Lower lobe of right lung (tissue), 2 donors: ENCODE measurements around the gene CEACAM6. TPM values are rescaled to one million over a fixed set of nuclear protein-coding genes. Genes with fewer than 3 reads are reported as not detected.

Experiments used
- ATAC-seq, 2 donors: fragments of 200-7000 bp; cut with Tn5 transposase; one replicate each; pipeline ENCODE4 v1.9.1; 2020 to 2022; ENCODE audit warnings: mild to moderate bottlenecking in 2 of 2, moderate library complexity in 2 of 2
- DNase-seq: peaks from one replicate; pipeline ENCODE4 v3.0.0-alpha.2; 2020
- H3K27ac ChIP-seq: fragments of 200-600 bp; one replicate; pipeline ENCODE4 v1.8.0; 2022
- H3K27me3 ChIP-seq: fragments of 200-600 bp; one replicate; pipeline ENCODE4 v1.8.0; 2022; ENCODE audit warnings: low read depth
- H3K36me3 ChIP-seq: fragments of 200-600 bp; one replicate; pipeline ENCODE4 v1.8.0; 2022; ENCODE audit warnings: mild to moderate bottlenecking
- H3K4me1 ChIP-seq: fragments of 200-600 bp; one replicate; pipeline ENCODE4 v1.8.0; 2022
- H3K4me3 ChIP-seq: fragments of 200-600 bp; one replicate; pipeline ENCODE4 v1.8.0; 2022; ENCODE audit warnings: mild to moderate bottlenecking
- H3K9me3 ChIP-seq: fragments of 200-600 bp; one replicate; pipeline ENCODE4 v1.8.0; 2022
- CTCF ChIP-seq: fragments of 200-600 bp; IDR thresholded peaks from one replicate; pipeline ENCODE4 v1.8.0; 2022; ENCODE audit warnings: antibody characterized with exemption, mild to moderate bottlenecking
- intact Hi-C: fragments of 100-400 bp; cut with DNase I; formaldehyde crosslinking; loops from one replicate; pipeline ENCODE4 v1.11.0; 2022
- total RNA-seq: library from RNA; stranded (reverse); fragmentation: NEBNext Ultra II Directional; extraction: Animal tissue kit (Norgen Biotek cat#: 25700); gene quantifications from one replicate; pipeline ENCODE4 v1.2.1, GENCODE V29; 2021
- donor health status: DM: no; HTN: yes; CAD: no; lungs with severe emphysema.

Gene CEACAM6
- total RNA-seq, 1 donor from 2014 or later: 369 TPM

- intact Hi-C loops: no loop called here
- peaks cover 10% of the 10 kb centered on the region for H3K27me3 ChIP-seq
- ATAC-seq (no peak), DNase-seq (no peak)
- no peaks in the 10 kb centered on the region for H3K9me3 ChIP-seq
- TF ChIP-seq CTCF: no peak
- no peaks in the 10 kb centered on the region for H3K36me3 ChIP-seq
- H3K27ac ChIP-seq: no peak overlapping the region
- peaks cover 25% of the 10 kb centered on the region for H3K4me1 ChIP-seq
- H3K4me3 ChIP-seq: no peak overlapping the region
Observed at GRCh38 chr19:41793414-41793727, 38.0 kb downstream of the CEACAM6 start.

- ATAC-seq (peak; percentile 80 to 84), DNase-seq (no peak)
- TF ChIP-seq CTCF: peak; percentile 77
- Histone ChIP-seq H3K27ac (no peak overlapping the region), H3K27me3 (peaks cover 10% of the 10 kb centered on the region), H3K4me3 (no peak overlapping the region), H3K4me1 (peaks cover 31% of the 10 kb centered on the region), H3K36me3 (no peaks in the 10 kb centered on the region), H3K9me3 (no peaks in the 10 kb centered on the region)
- intact Hi-C loops: no loop called here
Observed at GRCh38 chr19:41795031-41795461, 39.7 kb downstream of the CEACAM6 start.

GRCh38 chr19:41796362-41796761 is 41.0 kb downstream of the CEACAM6 start, which contains the start of gene CEACAM3:
Gene CEACAM3 (plus strand): TSS chr19:41796587. CDS start chr19:41796678, 91 bp downstream.
- TF ChIP-seq CTCF: no peak
- no peaks in the 10 kb centered on the region for H3K36me3 ChIP-seq
- no peak within 1 kb of the TSS for H3K27ac ChIP-seq
- H3K4me3 ChIP-seq: no peak within 1 kb of the TSS
- DNase-seq: no peak
- H3K27me3 ChIP-seq: peaks cover 10% of the 10 kb centered on the region
- peak in 1 of 2 donors; percentile 28 for ATAC-seq
- intact Hi-C loops: no loop called here
- H3K9me3 ChIP-seq: no peaks in the 10 kb centered on the region
- H3K4me1 ChIP-seq: peaks cover 31% of the 10 kb centered on the region

DNA sequence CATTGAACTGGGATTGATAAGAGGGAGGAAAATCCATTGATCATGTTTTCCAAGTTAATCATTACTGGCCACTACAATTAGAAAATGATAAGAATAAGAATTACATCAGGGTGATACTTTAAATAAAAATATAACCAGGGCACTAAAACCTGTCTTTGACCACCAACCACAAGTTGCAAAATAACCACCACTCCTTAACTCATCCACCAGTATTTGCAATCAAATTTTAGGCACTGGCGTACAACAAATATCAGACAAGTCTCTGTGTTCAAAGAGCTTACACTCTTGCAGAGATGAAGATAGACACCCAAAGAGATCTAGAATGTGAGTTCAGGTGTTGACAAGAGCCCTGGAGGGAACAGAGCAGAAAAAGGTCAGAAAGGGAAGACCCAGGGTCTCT is 41.6 kb downstream of the CEACAM6 start:
- no peaks in the 10 kb centered on the region for H3K36me3 ChIP-seq
- no peak overlapping the region for H3K27ac ChIP-seq
- no peak for DNase-seq
- TF ChIP-seq CTCF: no peak
- intact Hi-C loops: no loop called here
- H3K4me1 ChIP-seq: peaks cover 30% of the 10 kb centered on the region
- ATAC-seq: no peak
- no peak overlapping the region for H3K4me3 ChIP-seq
- H3K27me3 ChIP-seq: peaks cover 10% of the 10 kb centered on the region
- H3K9me3 ChIP-seq: no peaks in the 10 kb centered on the region

DNA sequence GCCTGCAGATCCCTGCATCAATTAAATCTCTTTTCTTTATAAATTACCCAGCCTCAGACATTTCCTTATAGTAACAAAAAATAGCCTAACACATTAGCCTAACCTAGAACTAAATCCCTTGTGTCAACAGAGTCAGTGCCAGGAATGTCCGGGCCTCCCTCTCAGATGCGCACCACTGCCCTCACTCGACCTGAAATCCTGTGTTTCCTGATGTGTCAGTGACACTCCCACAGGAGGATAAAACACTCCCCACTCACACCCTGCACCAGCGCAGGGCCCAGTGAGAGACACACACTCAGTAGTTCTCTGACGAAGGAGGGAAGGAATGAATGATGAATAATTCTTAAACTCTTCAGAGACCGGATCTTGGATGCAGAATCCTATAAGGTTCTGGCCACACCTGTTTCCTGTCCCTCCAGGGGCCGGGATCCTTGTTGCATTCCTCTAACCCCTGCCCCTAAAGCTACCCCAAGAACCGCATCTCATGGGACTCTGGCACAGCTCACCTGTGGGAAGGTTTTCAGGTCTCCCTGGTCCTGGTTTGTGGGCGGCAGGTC is 44.2 kb downstream of the CEACAM6 start:
- Histone ChIP-seq H3K4me3 (no peak overlapping the region), H3K36me3 (no peaks in the 10 kb centered on the region), H3K27ac (no peak overlapping the region), H3K4me1 (peaks cover 16% of the 10 kb centered on the region), H3K9me3 (no peaks in the 10 kb centered on the region), H3K27me3 (no peaks in the 10 kb centered on the region)
- ATAC-seq (peak; percentile 39 to 47), DNase-seq (no peak)
- intact Hi-C loops: no loop called here
- no peak for TF ChIP-seq CTCF
